Peyer's patch (tissue), 4 donors: Measurements from ENCODE around the gene TACO1.

ENCODE experiments used
- POLR2A ChIP-seq, 2 donors: fragments of 450-650 bp; IDR thresholded peaks; one replicate each; pipeline ENCODE4 v1.5.1; 2017; ENCODE audit warnings: antibody characterized with exemption in 2 of 2, mild to moderate bottlenecking in 2 of 2, moderate library complexity in 2 of 2
- TF ChIP-seq, protein P1 (sequence below), 6 experiments: fragments of 450-650 bp in 4 of 6; fragments of 200-600 bp in 2 of 6; sonication (generic) in 1 of 6; IDR thresholded peaks; one replicate each; pipeline ENCODE4 v1.5.1; 2017 to 2019; ENCODE audit warnings: antibody characterized with exemption in 6 of 6, mild to moderate bottlenecking in 3 of 6, moderate library complexity in 1 of 6

DNA sequence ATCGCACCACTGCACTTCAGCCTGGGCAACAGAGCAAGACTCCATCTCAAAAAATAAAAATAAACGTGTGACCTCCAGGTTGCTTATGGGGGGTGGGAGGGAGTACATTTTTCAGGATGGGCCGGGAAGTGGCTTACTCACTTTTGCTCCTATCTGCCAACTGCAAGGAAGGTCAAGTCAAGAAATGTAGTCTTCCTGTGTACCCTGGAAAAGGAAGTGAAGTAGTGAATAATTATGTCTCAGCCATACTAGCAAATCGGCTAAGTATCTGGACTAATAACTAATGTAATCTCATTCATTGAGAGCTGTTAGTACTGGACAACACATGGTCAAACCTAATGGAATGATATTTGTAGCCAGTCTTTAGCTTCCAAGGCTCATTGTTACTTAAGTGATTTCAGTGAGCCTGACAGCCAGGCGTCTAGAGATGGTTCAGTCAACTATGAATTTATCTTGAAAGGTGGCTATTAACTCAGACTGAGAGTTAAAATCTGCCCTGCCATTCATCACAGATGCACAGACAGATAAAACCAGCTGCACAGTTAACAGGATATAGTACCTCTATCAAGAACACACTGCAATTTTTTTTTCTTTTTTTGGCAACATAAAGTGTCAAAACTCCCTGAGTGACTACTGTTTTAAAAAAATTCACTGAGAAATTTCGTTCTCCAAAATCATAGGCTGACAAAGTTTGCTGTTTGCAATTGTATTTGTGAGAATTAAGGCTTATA, 3.7 kb upstream of the TACO1 start:
- TF ChIP-seq, protein P1, sequence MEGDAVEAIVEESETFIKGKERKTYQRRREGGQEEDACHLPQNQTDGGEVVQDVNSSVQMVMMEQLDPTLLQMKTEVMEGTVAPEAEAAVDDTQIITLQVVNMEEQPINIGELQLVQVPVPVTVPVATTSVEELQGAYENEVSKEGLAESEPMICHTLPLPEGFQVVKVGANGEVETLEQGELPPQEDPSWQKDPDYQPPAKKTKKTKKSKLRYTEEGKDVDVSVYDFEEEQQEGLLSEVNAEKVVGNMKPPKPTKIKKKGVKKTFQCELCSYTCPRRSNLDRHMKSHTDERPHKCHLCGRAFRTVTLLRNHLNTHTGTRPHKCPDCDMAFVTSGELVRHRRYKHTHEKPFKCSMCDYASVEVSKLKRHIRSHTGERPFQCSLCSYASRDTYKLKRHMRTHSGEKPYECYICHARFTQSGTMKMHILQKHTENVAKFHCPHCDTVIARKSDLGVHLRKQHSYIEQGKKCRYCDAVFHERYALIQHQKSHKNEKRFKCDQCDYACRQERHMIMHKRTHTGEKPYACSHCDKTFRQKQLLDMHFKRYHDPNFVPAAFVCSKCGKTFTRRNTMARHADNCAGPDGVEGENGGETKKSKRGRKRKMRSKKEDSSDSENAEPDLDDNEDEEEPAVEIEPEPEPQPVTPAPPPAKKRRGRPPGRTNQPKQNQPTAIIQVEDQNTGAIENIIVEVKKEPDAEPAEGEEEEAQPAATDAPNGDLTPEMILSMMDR (IDR thresholded peaks at IDR 0.05) = no peak
- no peak for TF ChIP-seq POLR2A (IDR thresholded peaks at IDR 0.05)
